ENCODE measurements around the gene PTGER1.
"Not testable (repeated sequence)": the region's sequence is repeated elsewhere in the genome, so short reads cannot be mapped to it uniquely, and the experiment has no call there.

PTGER1 gene, protein sequence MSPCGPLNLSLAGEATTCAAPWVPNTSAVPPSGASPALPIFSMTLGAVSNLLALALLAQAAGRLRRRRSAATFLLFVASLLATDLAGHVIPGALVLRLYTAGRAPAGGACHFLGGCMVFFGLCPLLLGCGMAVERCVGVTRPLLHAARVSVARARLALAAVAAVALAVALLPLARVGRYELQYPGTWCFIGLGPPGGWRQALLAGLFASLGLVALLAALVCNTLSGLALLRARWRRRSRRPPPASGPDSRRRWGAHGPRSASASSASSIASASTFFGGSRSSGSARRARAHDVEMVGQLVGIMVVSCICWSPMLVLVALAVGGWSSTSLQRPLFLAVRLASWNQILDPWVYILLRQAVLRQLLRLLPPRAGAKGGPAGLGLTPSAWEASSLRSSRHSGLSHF

DNA sequence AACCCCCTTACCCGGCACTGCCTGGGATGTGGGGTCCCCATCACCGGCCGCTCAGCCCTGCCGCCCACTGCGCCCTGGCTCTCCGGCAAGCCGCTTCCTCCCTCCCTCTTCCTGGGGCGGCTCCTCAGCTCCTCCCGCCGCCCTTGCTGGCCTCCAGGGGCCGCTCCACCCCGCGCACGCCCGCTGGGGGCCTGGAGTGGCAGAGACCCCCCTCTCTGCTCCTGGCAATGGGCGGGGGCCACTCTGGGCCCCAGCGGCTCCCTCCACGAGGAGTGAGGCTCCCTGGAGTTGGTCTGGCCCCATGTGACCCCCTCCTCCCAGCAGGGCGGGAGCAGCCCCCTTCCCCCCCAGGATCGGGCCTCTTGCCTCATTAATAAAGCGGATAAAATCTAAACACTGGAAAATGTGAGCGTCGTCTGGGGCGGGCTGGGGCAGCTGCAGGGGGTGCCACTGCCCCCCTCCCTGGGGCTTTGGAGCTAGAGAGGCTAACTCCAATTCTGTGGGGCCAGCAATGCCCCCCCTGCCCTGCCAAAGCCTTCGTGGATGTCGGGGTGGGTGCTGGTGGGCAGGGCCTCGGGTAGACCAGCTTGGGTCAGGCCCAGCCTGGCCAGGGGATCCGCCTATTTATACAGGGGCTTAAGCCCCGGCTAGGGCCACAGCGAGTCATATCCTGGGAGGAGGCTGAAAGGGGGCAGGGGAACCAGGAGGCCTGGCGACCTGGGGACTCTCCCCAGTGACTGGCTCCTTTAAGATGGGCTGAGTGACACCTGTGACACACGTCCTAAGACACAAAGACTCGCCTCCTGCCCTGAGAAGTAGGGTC, at the start of gene PTGER1:
PTGER1 (minus strand) TSS at position 104 of the 823 bp plus-strand sequence. CDS start 1,034 bp downstream, outside the sequence.
- no peak for DNase-seq (ENCODE audit: low read depth in 2 of 2)

DNA sequence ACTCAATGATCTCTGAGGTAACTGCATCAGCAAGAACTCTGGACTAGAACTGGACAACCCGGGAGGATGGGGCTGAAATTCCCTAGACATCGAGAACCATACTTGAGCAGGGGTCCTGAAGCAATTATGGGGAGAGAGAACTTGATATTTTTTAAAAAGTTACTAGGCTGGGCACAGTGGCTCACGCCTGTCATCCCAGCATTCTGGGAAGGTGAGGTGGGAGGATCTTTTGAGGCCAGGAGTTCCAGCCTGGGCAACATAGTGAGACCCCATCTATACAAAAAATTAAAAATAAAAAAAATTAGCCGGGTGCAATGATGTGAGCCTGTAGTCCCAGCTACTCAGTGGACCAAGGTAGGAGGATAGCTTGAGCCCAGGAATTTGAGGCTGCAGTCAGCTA, 45.4 kb upstream of the PTGER1 start:
- no peak for DNase-seq (ENCODE audit: low read depth in 2 of 2)

DNA sequence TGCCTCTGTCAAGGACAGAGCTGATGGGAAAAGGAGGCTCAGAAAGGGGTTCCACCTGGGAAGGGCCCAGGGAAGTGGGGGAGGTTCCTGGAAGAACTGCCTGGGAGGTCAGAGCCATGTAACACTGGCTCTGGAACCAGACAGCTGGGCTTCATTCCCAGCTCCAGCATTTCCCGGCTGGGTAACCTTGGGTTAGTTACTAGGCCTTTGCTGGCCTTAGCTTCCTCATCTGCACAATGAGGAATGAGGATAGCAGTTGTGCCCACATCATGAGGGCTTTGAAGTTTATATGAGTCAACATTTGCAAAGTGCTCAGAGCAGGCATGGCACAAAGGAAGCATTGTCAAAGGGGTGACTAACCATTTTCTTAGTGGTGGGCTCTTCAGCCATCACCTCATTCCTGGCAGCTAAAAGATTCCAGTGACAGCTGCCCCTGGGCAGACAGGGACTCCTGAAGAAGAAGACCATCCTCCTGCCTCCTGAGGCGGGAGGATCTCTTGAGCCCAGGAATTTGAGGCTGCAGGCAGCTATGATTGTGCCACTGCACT, 44.8 kb upstream of the PTGER1 start:
- no peak for DNase-seq (ENCODE audit: low read depth in 2 of 2)

DNA sequence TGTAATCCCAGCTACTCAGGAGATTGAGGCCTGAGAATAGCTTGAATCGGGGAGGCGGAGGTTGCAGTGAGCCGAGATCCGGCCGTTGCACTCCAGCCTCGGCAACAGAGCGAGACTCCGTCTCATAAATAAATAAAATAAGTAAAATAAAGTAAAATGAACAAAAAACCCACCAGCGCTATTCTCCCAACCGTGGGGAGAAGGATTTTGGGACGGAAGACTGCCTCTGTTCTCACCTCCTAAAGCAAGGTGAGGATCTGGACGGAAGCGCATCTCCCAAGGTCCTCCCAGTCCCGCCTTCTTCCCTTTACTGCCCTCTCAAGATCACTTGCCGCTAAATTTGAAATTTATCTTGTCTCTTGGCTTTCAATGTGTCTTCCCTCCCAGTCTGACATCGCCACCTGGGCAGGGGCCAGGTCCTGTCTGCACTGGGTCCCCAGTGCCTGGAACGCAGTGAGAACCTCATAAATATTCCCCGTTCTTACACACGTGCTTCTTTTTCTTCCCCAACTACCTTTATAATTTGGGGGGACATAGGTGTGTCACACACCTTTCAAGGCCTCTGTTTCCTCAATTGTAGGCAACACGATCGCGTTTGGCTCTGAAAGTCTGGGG, 44.2 kb upstream of the PTGER1 start:
- DNase-seq (ENCODE audit: low read depth in 2 of 2) = no peak

DNA sequence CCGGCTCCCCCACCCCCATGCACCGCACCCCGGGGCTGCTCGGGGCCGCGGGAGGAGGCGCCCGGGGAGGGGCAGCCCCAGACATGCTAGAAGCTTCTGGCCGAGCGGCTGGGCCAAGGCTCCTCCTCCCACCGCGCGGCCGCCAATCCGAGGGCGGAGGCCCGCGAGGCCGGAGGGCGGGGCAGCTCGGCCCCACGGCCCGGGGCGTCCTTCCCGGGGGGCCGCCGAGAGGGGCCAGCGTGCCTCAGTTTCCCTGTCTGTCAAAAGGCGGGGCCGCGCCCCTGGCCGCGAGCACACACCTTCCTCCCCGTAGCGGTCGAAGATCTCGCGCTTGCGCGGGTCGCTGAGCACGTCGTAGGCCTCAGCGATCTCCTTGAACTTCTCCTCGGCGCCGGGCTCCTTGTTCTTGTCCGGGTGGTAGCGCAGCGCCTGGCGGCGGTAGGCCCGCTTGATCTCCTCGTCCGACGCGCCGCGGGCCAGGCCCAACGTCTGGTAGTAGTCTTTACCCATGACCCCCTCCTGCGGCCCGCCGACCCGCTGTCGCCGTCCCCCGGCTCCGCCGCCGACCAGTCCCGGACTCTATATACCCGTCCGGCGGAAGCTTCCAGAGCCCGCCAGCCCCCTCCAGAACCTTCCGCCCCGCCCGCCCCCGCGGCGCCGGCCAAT, 42.8 kb upstream of the PTGER1 start, which contains the start of gene DNAJB1:
DNAJB1 (minus strand) TSS at position 558 of the 666 bp plus-strand sequence; CDS start at position 510, 48 bp downstream.
- peak; percentile 35 to 59 for DNase-seq (ENCODE audit: low read depth in 2 of 2)

DNA sequence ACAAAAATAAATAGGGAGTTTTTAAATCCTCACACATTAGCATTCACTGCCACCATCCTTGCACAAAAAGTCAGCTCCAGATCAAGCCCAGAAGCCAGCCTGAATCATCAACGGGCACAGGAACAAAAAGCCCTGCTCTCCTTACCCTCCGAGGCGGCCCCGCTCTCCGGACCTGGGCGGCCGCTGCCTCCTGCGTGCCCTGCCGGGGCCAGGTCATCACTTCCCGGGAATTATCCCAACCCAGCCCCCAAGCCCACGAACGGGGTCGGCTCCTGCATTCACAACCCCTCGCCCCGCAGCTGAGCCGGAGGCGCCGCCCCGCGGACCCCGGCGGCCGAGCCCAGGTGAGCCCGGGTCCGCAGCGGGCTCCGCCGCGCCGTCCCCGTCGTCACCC, 42.3 kb upstream of the PTGER1 start:
- no peak for DNase-seq (ENCODE audit: low read depth in 2 of 2)

DNA sequence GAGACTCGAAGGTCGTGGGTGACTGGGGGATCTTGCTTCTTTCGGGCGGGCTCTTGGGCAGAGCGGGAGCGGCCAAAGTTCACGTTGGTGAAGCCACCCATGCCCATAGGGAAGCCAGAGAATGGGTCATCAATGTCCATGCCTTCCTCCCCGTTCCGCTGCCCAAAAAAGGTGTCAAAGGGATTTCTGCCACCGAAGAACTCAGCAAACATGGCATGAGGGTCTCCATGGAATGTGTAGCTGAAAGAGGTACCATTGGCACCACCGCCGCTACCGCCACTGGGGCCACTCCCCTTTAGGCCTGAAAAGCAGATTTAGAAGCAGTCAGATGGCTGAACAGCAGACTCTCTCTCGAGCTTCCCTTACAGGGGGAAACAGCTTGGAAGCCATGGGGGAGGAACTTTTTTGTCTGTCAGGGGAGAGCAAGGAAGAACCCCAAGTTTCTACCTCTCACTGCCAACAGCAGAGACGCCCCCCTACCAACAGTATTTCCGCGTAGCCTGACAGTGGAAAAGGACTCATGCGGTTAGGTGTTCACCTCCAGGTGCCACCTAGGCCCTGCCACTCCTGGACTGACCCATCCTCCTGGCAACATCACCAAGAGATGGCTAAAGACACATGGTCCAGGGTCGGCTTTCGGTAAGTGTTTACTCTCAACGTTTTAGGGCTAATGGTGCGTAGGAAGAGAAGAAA, 41.7 kb upstream of the PTGER1 start:
- no peak for DNase-seq (ENCODE audit: low read depth in 2 of 2)

DNA sequence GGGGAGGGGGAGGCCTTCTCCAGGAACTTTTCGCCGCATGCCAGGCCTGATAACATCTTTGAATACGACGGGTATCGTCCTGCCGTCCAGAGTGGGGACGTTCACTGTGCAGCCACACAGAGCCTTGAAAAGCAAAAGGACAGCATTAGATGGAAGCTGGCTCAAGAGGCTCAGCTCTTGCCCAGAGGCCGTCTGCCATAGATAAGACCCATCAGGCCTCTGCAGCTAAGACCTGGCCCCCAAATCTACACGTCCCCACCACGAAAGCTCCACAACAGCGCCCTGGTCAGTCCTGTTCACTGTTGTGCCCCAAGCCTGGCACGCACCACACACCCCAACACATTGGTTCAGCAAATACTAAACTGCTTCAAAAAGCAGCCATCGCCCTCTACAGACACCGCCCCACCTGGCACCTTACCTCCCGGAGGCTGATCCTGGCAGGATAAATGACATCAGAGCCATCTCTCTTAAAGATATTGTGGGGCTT, 40.9 kb upstream of the PTGER1 start:
- DNase-seq (ENCODE audit: low read depth in 2 of 2) = no peak

DNA sequence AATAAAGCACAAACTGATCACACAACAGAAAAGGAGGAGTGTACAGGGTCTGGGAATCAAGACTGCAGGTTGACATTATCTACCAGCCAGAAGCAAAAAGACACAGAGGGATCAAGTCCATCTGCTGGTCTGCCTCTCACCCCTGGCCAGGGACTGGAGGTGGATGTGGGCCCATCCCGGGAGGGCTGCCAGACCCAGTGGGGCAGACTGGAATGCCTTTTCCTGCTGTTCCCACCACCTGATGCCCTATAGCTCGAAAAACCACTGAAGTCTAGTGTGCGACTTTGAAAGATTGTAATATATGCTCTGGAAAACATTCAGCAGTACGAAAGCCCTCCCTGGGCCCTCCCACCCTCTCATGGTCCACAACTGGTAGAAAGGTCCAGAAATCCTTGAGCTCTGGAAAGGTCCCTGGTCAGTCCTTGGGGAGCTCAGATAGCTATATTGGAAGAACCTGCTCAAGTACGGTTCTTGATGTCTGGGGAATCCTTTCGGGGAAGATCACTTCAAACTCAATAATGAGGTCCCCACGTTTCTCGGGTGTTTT, 40.4 kb upstream of the PTGER1 start:
- no peak for DNase-seq (ENCODE audit: low read depth in 2 of 2)

DNA sequence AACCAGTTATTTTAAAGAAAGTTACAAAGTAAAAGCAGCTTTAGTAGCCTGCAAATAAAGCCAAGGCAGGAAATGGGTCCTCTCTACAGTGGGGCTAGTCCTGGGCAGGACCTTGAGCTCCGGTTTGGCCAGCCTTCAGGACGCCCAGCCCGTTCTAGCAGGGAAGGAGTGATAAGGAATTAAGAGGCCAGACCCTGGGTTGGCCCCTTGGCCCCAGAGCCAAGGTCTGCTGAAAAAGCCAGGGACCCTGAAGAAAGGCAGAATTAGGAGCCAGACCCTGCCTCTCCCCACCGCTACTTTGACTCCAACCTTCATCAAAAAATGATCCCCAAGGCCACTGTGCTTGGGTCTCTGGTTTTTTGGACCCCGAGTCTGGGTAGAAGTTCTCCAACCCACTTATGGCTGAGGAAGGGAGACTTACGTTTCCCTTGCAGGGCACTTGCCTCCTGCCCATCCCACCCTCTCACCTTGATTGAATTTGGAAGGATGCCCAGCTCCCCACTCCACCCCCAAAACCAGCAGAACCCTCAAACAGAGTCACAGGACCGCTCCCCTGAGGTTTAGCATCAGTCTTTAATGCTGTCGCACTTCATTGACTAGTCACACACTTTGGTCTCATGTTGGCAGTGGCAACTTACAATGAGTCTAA, 39.2 kb upstream of the PTGER1 start:
- DNase-seq (ENCODE audit: low read depth in 2 of 2) = no peak

DNA sequence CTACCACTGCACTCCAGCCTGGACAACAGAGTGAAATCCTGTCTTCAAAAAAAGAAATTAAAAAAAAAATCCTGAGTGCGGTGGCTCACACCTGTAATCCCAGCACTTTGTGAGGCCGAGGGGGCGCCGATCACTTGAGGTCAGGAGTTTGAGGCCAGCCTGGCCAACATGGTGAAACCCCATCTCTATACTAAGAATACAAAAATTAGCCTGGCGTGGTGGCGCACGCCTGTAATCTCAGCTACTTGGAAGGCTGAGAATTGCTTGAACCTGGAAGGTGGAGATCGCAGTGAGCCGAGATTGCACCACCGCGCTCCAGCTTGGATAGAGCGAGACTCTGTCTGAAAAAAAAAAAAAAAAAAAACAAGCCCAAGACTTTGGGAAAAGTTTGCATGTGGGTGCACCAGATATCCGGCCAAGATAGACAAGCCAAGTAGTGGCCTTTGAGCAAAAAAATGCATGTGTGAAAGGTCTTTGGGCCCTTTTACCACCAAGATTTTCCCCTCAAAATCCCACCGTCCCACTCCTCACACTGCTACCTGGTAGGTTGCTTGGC, 37.3 kb upstream of the PTGER1 start:
- no peak for DNase-seq (ENCODE audit: low read depth in 2 of 2)

DNA sequence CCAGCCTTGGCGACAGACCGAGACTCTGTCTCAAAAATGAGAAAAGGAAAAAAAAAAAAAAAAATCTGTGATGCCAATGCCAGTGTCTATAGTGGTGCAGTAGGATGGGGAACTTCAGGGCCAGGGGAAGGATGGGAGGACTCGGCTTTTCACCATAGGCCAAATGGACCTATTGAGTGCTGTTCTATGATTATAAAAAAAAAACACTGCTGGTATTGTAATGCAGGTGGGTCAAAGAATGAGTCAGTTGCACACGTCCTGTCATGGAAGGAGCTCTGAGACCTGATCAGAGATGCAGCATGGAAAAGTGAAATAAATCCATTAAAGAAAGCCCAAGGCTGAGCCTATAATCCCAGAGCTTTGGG, 36.1 kb upstream of the PTGER1 start:
- no peak for DNase-seq (ENCODE audit: low read depth in 2 of 2)

DNA sequence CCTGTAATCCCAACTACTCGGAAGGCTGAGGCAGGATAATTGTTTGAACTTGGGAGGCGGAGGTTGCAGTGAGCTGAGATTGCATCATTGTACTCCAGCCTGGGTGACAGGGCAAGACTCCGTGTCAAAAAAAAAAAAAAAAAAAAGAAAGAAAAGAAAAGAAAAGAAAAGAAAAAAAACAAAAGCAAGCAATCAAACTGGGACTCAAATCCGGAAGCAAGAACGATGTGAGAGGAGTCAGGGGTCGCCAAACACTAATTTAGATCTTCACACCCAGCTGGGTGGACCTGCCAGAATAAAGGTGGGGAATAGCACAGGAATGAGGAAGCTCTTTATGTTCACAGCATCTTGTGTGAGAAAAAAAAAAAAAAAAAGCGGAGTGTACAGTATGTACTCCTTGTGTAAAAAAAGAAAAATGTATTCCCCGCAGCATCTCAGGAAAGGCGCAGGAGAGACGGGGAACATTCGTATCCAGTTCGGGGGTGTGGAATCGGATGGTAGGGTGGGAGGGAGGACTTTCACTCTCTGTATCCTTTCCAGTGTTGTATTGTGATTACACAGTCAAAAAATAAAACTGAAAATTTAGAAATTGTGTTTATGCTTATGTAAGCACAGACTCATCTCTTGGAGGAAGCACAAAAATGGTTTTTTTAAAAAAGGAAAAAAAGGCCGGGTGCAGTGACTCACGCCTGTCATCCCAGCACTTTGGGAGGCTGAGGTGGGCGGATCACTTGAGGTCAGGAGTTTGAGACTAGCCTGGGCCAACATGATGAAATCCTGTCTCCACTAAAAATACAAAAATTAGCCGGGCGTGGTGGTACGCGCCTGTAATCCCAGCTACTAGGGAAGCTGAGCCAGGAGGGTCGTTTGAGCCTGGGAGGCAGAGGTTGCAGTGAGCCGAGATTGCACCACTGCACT, 35.4 kb upstream of the PTGER1 start:
- DNase-seq (ENCODE audit: low read depth in 2 of 2) = no peak

DNA sequence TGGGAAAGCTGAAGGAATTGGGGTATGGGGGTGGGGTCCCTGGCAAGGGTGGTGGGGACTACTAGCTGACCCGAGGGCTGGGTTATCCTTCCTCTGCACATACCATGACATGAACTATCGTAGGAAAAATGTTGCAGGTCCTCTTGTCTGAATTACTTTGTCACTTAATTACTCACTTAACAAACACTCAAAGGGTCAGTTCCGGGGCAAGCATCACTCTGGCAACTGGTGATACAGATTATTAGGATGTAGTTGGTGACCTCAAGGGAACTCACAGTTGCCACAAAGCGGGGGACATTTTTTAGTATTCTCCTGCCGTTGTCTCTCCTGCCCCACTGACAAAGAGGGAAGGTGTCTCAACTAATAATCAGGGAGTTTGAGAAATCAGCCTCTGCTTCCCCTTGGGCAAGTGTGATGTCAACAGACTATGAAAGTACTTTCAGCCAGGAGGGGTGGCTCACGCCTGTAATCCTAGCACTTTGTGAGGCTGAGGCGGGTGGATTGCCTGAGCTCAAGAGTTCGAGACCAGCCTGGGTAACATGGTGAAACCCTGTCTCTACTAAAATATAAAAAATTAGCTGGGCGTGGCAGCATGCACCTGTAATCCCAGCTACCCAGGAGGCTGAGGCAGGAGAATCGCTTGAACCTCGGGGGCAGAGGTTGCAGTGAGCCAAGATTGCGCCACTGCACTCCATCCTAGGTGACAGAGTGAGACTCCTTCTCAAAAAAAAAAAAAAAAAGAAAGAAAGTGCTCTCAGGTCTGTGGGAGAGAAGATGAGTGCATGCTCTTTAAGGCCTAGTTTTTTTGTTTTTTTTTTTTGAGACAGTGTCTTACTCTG, 32.8 kb upstream of the PTGER1 start:
- DNase-seq (ENCODE audit: low read depth in 2 of 2) = no peak

DNA sequence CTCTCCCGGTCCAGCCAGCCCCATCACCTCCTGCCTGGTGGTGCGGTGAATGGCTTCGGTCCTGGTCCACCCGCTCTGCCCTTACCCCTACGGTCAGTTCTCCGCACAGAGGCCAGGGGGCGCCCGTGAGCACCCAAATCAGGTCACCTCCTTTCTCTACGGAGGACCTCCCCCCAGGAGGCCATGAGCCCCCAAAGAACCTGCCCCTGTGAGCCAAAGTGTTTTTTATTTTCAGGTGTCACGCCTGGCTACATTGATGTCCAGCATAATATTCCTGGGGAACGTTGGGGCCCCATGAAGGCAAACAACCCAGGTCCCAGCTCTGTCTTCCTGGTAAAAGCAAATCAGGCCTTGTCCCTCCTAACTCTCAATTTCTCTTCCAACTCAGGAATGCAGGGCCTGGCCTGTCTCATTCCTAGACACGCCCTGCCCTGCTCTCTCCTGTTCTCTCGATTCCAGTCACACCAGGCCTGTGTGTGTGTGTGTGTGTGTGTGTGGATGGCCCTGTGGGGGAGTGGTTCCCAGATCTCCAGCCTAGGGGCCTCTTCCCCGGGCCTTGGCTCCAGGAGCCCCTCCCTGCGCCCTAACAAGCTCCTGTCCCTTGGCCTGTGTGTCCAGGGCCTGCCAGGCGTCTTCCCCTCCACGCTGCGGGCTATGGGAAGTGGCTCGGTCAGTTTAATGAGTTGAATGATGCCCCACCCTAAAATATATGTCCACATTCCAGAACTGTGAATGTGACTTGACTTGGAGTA, 30.5 kb upstream of the PTGER1 start:
- peak; percentile 63 to 64 for DNase-seq (ENCODE audit: low read depth in 2 of 2)

DNA sequence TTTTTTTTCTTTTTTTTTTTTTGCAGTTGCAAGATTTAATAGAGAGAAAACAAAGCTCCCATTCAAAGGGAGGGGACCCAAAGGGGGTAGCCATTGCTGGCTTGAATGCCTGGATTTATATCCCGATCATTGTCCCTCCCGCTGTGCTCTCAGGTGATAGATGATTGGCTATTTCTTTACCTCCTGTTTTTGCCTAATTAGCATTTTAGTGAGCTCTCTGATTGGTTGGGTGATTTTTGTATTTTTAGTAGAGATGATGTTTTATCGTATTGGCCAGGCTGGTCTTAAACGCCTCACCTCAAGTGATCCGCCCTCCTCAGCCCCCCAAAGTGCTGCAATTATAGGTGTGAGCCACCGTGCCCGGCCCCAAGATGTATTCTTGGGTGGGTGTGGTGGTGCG, 29.4 kb upstream of the PTGER1 start:
- not testable (repeated sequence) for DNase-seq (ENCODE audit: low read depth in 2 of 2)

DNA sequence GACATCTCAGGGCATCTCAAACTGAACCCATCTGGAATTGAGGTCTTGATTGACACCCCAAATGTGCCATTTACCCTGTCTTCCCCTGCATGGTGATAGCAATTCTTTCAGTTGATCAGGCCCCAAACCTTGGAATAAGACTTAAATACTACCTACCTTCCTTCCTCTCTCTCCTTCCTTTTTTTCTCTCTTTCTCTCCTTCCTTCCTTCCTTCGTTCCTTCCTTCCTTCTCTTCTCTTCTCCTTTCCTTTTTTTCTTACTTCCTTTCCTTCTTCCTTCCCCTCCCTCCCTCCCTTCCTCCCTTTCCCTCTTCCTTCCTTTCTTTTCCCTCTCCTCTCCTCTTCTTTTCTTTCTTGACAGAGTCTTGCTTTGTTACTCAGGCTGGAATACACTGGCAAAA, 28.1 kb upstream of the PTGER1 start:
- no peak for DNase-seq (ENCODE audit: low read depth in 2 of 2)

Data from activated CD4-positive, alpha-beta T cell treated with anti-CD3 and anti-CD28 coated beads for 24 hours (primary cell).